GM12873 (cell line): ENCODE results near the gene UFM1.

Source experiments
- CTCF ChIP-seq: IDR thresholded peaks from 2 replicates; pipeline ENCODE4 v1.5.1; 2012; ENCODE audit warnings: low read depth, mild to moderate bottlenecking, moderate library complexity, low read length, control low read depth; ENCODE audit not compliant: insufficient read depth; ENCODE audit errors: missing control alignments

Gene UFM1

GRCh38 chr13:38349390-38350113, at the start of gene UFM1:
Gene UFM1 (plus strand): TSS chr13:38349851. CDS start chr13:38349920, 69 bp downstream.
- no peak for TF ChIP-seq CTCF

- TF ChIP-seq CTCF: no peak
Measured at GRCh38 chr13:38301236-38301635, 48.4 kb upstream of the UFM1 start.

GRCh38 chr13:38303816-38304320, 45.8 kb upstream of the UFM1 start:
- TF ChIP-seq CTCF: no peak

- TF ChIP-seq CTCF: no peak
Measured at GRCh38 chr13:38308736-38309135, 40.9 kb upstream of the UFM1 start.

- no peak for TF ChIP-seq CTCF
Measured at GRCh38 chr13:38309397-38309796, 40.3 kb upstream of the UFM1 start.

- TF ChIP-seq CTCF: no peak
Measured at GRCh38 chr13:38316129-38316528, 33.5 kb upstream of the UFM1 start.

GRCh38 chr13:38321654-38322053, 28.0 kb upstream of the UFM1 start:
- TF ChIP-seq CTCF: no peak
